Pancreas (tissue), 10 donors: ENCODE data around the gene SRSF5. TPM values are rescaled to one million over a fixed set of nuclear protein-coding genes. Genes with fewer than 3 reads are reported as not detected.

ENCODE experiments used
- ATAC-seq, 4 donors: fragments of 200-7000 bp; cut with Tn5 transposase; one replicate each; pipeline versions ENCODE4 v1.8.0 to v1.9.1; 2020; ENCODE audit warnings: mild to moderate bottlenecking in 4 of 4, moderate library complexity in 4 of 4
- DNase-seq, 6 donors: peaks; one replicate each; pipeline ENCODE4 v3.0.0-alpha.2; 2020
- FAIRE-seq: peaks from 2 replicates; lab custom pipeline; 2012; peaks lifted over from hg19 to GRCh38; lab: Jason Lieb, UNC
- H3K27ac ChIP-seq, 4 donors: fragments of 200-600 bp; sonication (generic); 1 replicate in 3 of 4; 2 replicates in 1 of 4; pipeline versions ENCODE4 v1.5.0 to v1.8.0; 2020
- H3K27me3 ChIP-seq, 4 donors: fragments of 200-600 bp; one replicate each; pipeline ENCODE4 v1.8.0; 2021
- H3K36me3 ChIP-seq, 3 donors: fragments of 200-600 bp; sonication (generic) in 1 of 3; one replicate each; pipeline versions ENCODE4 v1.5.0 to v1.8.0; 2020 to 2021
- H3K4me1 ChIP-seq, 3 donors: fragments of 200-600 bp; one replicate each; pipeline ENCODE4 v1.8.0; 2021
- H3K4me3 ChIP-seq, 4 donors: fragments of 200-600 bp; sonication (generic) in 2 of 4; one replicate each; pipeline versions ENCODE4 v1.5.0 to v1.8.0; 2020 to 2021
- H3K9me3 ChIP-seq, 4 donors: fragments of 200-600 bp; one replicate each; pipeline ENCODE4 v1.8.0; 2021
- WGBS, 2 donors: extraction: QIAGEN DNeasy Blood & Tissue Kit; methylation state at CpG; one replicate each; pipeline ENCODE4 v1.1.7; 2013; 5-methylcytosine and 5-hydroxymethylcytosine counted together
- intact Hi-C, 3 donors: fragments of 100-400 bp; cut with DNase I; formaldehyde crosslinking; loops; one replicate each; pipeline versions ENCODE4 v1.11.1 to v1.14.2; 2022
- polyA plus RNA-seq, 2 donors: library from polyadenylated mRNA; stranded (reverse); fragments of 200-250 nt; gene quantifications; one replicate each; pipeline ENCODE4 v1.2.3, GENCODE V29; 2013
- total RNA-seq, 6 donors: library from RNA; stranded (reverse); fragmentation: NEBNext Ultra II Directional in 4 of 6; extraction: Animal tissue kit (Norgen Biotek cat#: 25700) in 4 of 6; gene quantifications; one replicate each; pipeline versions ENCODE4 v1.2.1 to v1.2.4, GENCODE V29; 2021 to 2023
- TF ChIP-seq, protein P1 (sequence below), 4 donors: fragments of 200-600 bp; sonication (generic) in 3 of 4; IDR thresholded peaks; one replicate each; pipeline versions ENCODE4 v1.5.0 to v1.8.0; 2021; ENCODE audit warnings: antibody characterized with exemption in 4 of 4
- donor health status: healthy with polysubstance abuse.
- donor health status: DM: no; HTN: no; CAD: no; lungs with moderate emphysema.
- donor health status: DM: no; HTN: no; CAD: no.
- donor health status: control.
- donor health status: control.
- donor health status: Bipolar disorder and iron deficiency.
- donor health status: DM: yes; HTN: yes; CAD: no.
- donor health status: DM: no; HTN: no; CAD: no.
- donor health status: DM: no; HTN: no; CAD: no.
- donor health status: DM: yes; HTN: yes; CAD: no.

The SRSF5 gene
- total and polyA plus RNA-seq, 8 donors: 78.0 to 314 (median 135) TPM

DNA sequence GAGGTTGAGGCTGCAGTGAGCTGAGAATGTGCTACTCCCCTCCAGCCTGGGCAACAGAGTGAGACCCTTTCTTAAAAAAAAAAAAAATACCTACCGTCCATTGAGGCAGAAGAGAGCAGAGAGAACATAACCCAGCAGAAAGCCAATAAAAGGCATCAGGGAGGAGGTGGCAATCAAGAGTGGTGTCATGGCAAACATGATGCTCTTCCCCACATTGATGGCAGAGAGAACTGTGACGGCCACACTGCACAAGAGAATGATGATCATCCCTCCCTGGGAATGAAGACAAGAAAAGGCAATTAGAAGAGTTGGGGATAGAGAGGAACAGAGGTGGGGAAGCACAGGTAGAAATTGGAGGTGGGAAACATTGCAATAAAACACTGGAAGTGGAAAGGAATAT is 12.1 kb downstream of the SRSF5 start:
- DNase-seq (no peak), FAIRE-seq (no peak), ATAC-seq (no peak)
- Histone ChIP-seq H3K9me3 (no peaks in the 10 kb centered on the region), H3K27ac (no peak overlapping the region), H3K36me3 (peaks cover 0 to 21% (median 15%) of the 10 kb centered on the region in 3 donors), H3K4me3 (no peak overlapping the region), H3K4me1 (no peaks in the 10 kb centered on the region), H3K27me3 (no peaks in the 10 kb centered on the region)
- intact Hi-C loops: no loop called here
- 89 to 90% methylated on average over 2 of the region's 2 CpGs for WGBS, 2 donors
- TF ChIP-seq, protein P1, sequence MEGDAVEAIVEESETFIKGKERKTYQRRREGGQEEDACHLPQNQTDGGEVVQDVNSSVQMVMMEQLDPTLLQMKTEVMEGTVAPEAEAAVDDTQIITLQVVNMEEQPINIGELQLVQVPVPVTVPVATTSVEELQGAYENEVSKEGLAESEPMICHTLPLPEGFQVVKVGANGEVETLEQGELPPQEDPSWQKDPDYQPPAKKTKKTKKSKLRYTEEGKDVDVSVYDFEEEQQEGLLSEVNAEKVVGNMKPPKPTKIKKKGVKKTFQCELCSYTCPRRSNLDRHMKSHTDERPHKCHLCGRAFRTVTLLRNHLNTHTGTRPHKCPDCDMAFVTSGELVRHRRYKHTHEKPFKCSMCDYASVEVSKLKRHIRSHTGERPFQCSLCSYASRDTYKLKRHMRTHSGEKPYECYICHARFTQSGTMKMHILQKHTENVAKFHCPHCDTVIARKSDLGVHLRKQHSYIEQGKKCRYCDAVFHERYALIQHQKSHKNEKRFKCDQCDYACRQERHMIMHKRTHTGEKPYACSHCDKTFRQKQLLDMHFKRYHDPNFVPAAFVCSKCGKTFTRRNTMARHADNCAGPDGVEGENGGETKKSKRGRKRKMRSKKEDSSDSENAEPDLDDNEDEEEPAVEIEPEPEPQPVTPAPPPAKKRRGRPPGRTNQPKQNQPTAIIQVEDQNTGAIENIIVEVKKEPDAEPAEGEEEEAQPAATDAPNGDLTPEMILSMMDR (IDR thresholded peaks at IDR 0.05): no peak

DNA sequence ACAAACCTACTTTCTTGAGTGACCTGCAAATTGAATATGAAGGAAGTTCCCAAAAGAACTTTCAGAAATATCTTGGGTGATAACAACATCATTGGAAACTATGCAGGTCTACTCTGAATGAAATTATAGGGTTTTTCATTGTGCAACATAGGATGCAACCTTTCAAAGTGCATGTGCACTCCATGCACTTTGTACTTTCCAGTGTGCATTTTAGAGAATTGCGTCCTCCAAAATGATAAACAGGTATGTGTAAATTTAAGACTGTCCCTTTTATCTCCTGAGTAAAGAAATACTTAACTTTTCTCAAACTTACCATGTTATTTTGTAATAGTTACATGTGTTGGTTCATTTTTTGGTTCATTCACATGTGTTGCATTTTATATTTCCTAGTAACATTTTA is 13.2 kb downstream of the SRSF5 start:
- ATAC-seq: no peak
- H3K4me1 ChIP-seq: no peaks in the 10 kb centered on the region
- no peak for FAIRE-seq
- intact Hi-C loops: no loop called here
- DNase-seq: no peak
- H3K27me3 ChIP-seq: no peaks in the 10 kb centered on the region
- H3K27ac ChIP-seq: no peak overlapping the region
- H3K9me3 ChIP-seq: no peaks in the 10 kb centered on the region
- TF ChIP-seq, protein P1 (IDR thresholded peaks at IDR 0.05): no peak
- WGBS, 2 donors: 81 to 85% methylated on average over 1 of the region's 1 CpG
- H3K36me3 ChIP-seq: peaks cover 0 to 15% (median 12%) of the 10 kb centered on the region in 3 donors
- no peak overlapping the region for H3K4me3 ChIP-seq

DNA sequence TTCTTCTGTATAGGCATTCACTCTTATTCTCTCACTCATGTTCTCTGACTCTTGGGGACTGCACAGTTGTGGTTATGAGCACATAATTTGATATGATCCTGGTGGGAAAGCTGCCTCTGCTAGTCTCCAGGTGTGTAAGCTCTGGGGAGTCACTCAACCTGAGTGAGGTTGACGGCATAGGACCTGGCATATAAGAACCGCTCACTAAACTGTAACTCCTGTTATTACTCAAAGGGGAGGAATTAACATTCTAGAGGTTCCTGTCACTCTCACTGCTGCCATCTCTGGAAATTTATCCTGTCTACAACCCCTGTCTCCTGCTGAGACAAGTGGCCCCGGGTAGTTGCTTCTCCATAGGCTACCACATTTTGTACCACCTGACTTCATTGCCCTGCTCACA is 14.0 kb downstream of the SRSF5 start:
- Histone ChIP-seq H3K9me3 (no peaks in the 10 kb centered on the region), H3K36me3 (peaks cover 0 to 15% (median 7%) of the 10 kb centered on the region in 3 donors), H3K27ac (no peak overlapping the region), H3K4me3 (no peak overlapping the region), H3K4me1 (no peaks in the 10 kb centered on the region), H3K27me3 (no peaks in the 10 kb centered on the region)
- intact Hi-C loops: no loop called here
- DNase-seq (no peak), FAIRE-seq (no peak), ATAC-seq (no peak)
- TF ChIP-seq, protein P1 (IDR thresholded peaks at IDR 0.05): no peak
- WGBS, 2 donors: 91 to 94% methylated on average over 3 of the region's 3 CpGs

DNA sequence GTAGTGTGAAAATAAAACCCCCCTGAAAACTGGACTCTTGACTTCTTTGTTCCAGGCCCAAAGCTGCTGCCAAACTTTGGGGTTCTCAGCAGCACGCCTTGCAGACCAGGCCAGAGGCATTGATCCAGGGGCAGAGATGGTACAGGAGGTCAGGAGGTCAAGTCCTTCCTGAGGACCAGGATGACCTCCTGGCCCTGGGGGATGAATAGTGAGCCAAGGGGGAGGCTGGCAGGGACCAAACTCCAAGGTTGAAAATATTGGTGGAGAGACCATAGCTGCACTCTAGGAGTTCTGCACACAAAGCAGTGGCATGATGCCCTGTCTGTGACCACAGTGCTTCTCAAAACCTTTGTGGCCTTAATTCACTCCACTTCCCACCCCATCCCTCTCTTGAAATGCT is 18.0 kb downstream of the SRSF5 start:
- no peak for FAIRE-seq
- Histone ChIP-seq H3K27me3 (no peaks in the 10 kb centered on the region), H3K27ac (no peak overlapping the region), H3K9me3 (no peaks in the 10 kb centered on the region), H3K4me3 (no peak overlapping the region), H3K4me1 (no peaks in the 10 kb centered on the region), H3K36me3 (no peaks in the 10 kb centered on the region)
- peak in 1 of 4 donors; percentile 6 for ATAC-seq
- TF ChIP-seq, protein P1 (IDR thresholded peaks at IDR 0.05): no peak
- WGBS, 2 donors: 97 to 100% methylated on average over 1 of the region's 1 CpG
- no peak for DNase-seq
- intact Hi-C loops: no loop called here

DNA sequence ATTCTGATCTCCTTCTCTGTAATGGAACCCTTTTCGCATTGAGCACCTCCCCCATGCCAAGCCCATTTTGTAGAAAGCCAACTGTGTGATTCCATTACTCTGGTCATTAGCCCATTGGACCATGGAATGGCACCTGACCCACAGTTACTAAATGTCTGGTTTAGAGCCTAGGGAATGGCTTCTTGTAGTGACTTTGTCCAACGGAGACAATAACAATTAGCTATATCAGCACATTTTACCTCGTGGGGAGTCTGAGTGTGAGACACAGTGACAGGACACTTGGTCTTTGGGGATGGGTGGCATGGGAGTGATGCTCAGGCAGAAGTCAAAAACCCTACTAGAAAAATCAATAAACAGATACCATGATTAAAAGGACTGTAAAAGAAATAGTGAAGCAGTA is 19.7 kb downstream of the SRSF5 start:
- Histone ChIP-seq H3K4me3 (no peak overlapping the region), H3K27me3 (no peaks in the 10 kb centered on the region), H3K27ac (no peak overlapping the region), H3K9me3 (no peaks in the 10 kb centered on the region), H3K36me3 (no peaks in the 10 kb centered on the region), H3K4me1 (no peaks in the 10 kb centered on the region)
- ATAC-seq: no peak
- intact Hi-C loops: no loop called here
- WGBS, 2 donors: 93 to 98% methylated on average over 3 of the region's 3 CpGs
- no peak for FAIRE-seq
- DNase-seq: no peak
- TF ChIP-seq, protein P1 (IDR thresholded peaks at IDR 0.05): no peak
